ENCODE data around the gene OR1L6.

DNA sequence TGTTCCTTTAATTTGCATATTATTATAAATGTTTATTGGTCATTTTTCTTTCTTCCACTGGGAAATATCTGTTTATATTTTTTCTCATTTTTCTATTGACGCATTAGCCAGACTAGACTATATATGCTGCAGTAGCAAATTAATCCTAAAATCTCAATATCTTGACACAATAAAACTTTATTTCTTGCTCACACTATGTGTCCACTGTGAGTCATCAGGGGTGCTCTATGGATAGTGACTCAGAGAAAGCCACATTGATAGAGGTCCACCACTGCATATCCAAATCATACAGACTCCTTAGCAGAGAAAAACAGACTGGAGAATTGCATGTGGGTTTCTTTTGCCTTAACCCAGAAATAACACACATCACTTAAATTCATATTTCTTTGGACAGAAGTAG, 46.4 kb upstream of the OR1L6 start:
- TF ChIP-seq, protein P1, sequence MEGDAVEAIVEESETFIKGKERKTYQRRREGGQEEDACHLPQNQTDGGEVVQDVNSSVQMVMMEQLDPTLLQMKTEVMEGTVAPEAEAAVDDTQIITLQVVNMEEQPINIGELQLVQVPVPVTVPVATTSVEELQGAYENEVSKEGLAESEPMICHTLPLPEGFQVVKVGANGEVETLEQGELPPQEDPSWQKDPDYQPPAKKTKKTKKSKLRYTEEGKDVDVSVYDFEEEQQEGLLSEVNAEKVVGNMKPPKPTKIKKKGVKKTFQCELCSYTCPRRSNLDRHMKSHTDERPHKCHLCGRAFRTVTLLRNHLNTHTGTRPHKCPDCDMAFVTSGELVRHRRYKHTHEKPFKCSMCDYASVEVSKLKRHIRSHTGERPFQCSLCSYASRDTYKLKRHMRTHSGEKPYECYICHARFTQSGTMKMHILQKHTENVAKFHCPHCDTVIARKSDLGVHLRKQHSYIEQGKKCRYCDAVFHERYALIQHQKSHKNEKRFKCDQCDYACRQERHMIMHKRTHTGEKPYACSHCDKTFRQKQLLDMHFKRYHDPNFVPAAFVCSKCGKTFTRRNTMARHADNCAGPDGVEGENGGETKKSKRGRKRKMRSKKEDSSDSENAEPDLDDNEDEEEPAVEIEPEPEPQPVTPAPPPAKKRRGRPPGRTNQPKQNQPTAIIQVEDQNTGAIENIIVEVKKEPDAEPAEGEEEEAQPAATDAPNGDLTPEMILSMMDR (IDR thresholded peaks at IDR 0.05) = no peak
- TF ChIP-seq EP300 (IDR thresholded peaks at IDR 0.05) (no peak), POLR2AphosphoS5 (IDR thresholded peaks at IDR 0.05) (no peak)
